NAMALWA (cell line): ENCODE measurements around the gene RAD9A.

ENCODE experiments used
- DNase-seq: peaks from one replicate; pipeline ENCODE4 v3.0.0-alpha.2; 2015; ENCODE audit warnings: low spot score

RAD9A gene

GRCh38 chr11:67428052-67429001 is 36.5 kb downstream of the RAD9A start, which contains the start of gene RPS6KB2:
Gene RPS6KB2 (plus strand): TSS chr11:67428494. CDS start chr11:67428546, 52 bp downstream.
- DNase-seq: peak; percentile 98

GRCh38 chr11:67429038-67429668 is 37.4 kb downstream of the RAD9A start:
- no peak for DNase-seq

GRCh38 chr11:67429722-67430121 is 37.9 kb downstream of the RAD9A start:
- DNase-seq: no peak

GRCh38 chr11:67431346-67432249 is 39.8 kb downstream of the RAD9A start:
- no peak for DNase-seq

- DNase-seq: no peak
Observed at GRCh38 chr11:67432655-67433349, 41.0 kb downstream of the RAD9A start.

- DNase-seq: no peak
Observed at GRCh38 chr11:67433536-67434394, 42.0 kb downstream of the RAD9A start.

GRCh38 chr11:67434395-67434881 is 42.7 kb downstream of the RAD9A start:
- DNase-seq: no peak

GRCh38 chr11:67435031-67435726 is 43.4 kb downstream of the RAD9A start:
- DNase-seq: no peak

- DNase-seq: no peak
Observed at GRCh38 chr11:67435727-67436458, 44.1 kb downstream of the RAD9A start.

- DNase-seq: peak; percentile 73
Observed at GRCh38 chr11:67436459-67437081, 44.8 kb downstream of the RAD9A start.

- DNase-seq: peak; percentile 66
Observed at GRCh38 chr11:67437082-67437808, 45.5 kb downstream of the RAD9A start, which contains the start of gene PTPRCAP. Gene PTPRCAP (minus strand): TSS chr11:67437682. CDS start chr11:67437619, 63 bp downstream.

- DNase-seq: no peak
Observed at GRCh38 chr11:67437809-67438157, 46.0 kb downstream of the RAD9A start.

GRCh38 chr11:67438158-67438902 is 46.5 kb downstream of the RAD9A start:
- DNase-seq: no peak

GRCh38 chr11:67439321-67440228 is 47.8 kb downstream of the RAD9A start:
- no peak for DNase-seq

GRCh38 chr11:67440229-67441097 is 48.7 kb downstream of the RAD9A start:
- no peak for DNase-seq
